SJCRH30 (cell line): ENCODE data around the gene GAB2. TPM values are rescaled to one million over a fixed set of nuclear protein-coding genes. Genes with fewer than 3 reads are reported as not detected.

Experiments used
- DNase-seq, 2 experiments: peaks; one replicate each; pipeline ENCODE4 v3.0.0-alpha.2; 2015 to 2020
- H3K27ac ChIP-seq: fragments of 250-450 bp; sonication (Bioruptor Pico); 2 replicates; pipeline ENCODE4 v1.5.1; 2020; ENCODE audit warnings: mild to moderate bottlenecking, moderate library complexity
- H3K27me3 ChIP-seq: fragments of 250-450 bp; sonication (Bioruptor Pico); 2 replicates; pipeline ENCODE4 v1.5.1; 2020; ENCODE audit warnings: mild to moderate bottlenecking, moderate library complexity
- H3K36me3 ChIP-seq: fragments of 250-450 bp; sonication (Bioruptor Pico); 2 replicates; pipeline ENCODE4 v1.5.1; 2020; ENCODE audit warnings: mild to moderate bottlenecking, moderate library complexity
- H3K4me1 ChIP-seq: fragments of 250-450 bp; sonication (Bioruptor Pico); 2 replicates; pipeline ENCODE4 v1.5.1; 2020; ENCODE audit warnings: mild to moderate bottlenecking, moderate library complexity
- H3K4me3 ChIP-seq: fragments of 250-450 bp; sonication (Bioruptor Pico); 2 replicates; pipeline ENCODE4 v1.5.1; 2020; ENCODE audit warnings: mild to moderate bottlenecking, moderate library complexity
- H3K9me3 ChIP-seq: fragments of 250-450 bp; sonication (Bioruptor Pico); replicated peaks from 2 replicates; pipeline ENCODE4 v1.5.1; 2020; ENCODE audit warnings: mild to moderate bottlenecking, moderate library complexity
- total RNA-seq: library from RNA; depleted of rRNA; stranded (reverse); fragments of >200 nt; shearing (Covaris generic); gene quantifications from 2 replicates; pipeline ENCODE4 v1.2.3, GENCODE V29; 2014

The GAB2 gene
- total RNA-seq, 1 experiment from 2014 or later, result 5.6 TPM

DNA sequence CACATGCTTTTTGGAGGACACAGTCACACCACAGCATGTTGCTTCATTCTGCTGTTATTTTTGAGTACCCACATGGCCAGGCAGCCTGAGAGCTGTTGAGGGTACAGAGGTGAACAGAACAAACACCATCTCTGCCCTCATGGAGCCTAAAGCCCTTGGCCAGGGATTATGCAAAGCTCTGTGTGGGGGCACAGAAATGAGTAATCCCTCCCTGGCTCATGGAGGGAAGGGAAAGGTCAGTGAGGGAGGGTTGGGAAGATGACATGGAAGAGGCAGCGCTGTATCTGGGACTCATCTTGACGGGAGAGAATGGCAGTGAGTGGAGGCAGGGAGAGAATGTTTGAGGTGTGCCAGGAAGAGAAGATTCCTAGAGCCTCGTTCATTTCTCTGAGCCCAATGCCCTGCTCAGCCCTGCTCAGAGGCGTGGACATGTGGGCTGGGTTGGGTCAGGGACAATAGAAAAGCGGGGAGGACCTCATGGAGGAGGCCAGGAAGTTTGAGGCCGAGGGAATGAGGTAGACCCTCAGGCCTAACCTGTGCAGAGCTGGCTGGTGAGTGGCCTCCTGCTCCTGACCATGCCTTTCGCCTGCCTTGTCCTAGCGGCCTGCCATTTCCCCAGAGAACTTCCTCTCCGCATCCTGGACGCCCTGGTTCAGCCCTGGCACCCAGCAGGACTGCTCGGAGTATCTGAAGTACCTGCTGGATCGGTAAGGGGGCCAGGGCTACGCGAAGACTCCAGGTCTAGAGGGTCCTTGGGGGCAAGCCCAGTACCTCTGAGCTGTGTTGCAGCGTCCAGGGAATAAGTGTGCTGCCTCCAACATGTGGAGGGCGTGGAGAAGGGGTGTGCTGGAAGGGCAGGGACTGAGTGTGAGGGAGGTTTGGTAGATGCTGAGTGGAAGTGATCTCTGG, 209.1 kb downstream of the GAB2 start:
- H3K9me3 ChIP-seq, result no peaks in the 10 kb centered on the region
- no peak for DNase-seq
- H3K4me3 ChIP-seq, result no peak overlapping the region
- no peak overlapping the region for H3K27ac ChIP-seq
- no peaks in the 10 kb centered on the region for H3K27me3 ChIP-seq
- no peaks in the 10 kb centered on the region for H3K4me1 ChIP-seq
- H3K36me3 ChIP-seq, result no peaks in the 10 kb centered on the region; the same call in 1 of the 2 replicates

DNA sequence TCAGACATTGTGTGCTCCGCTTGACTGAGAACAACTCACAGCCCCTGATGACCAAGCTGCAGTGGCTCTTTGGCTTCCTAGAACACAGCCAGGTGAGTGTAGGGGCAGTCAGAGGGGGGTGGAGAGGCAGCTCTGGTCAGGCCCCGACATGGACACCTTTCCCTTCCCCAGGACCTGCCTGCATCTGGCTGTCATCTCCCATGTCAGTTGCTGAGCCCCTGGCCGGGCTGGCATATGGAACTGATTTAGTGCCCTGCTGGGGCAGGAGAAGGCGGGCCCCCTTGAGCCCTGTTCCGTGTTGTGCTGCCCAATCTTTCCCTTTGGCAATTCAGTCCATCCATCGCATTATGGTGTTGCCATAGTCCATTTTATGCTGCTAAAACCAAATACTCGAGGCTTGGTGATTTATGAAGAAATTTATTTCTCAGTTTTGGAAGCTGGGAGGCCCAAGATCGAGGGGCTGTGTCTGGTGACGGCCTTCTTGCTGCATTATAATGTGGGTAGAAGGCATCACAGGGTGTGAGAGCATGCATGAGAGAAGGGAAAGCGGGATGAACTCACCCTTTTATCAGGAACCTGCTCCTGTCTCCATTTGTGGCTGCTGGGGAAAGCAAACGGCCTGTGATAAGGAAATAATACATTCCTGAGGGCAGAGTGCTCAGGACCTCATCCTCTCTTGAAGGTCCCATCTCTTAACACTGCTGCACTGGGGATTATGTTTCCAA, 209.9 kb downstream of the GAB2 start:
- Histone ChIP-seq H3K27ac (no peak overlapping the region), H3K4me3 (no peak overlapping the region), H3K36me3 (no peaks in the 10 kb centered on the region; the same call in 1 of the 2 replicates), H3K9me3 (no peaks in the 10 kb centered on the region), H3K4me1 (no peaks in the 10 kb centered on the region), H3K27me3 (no peaks in the 10 kb centered on the region)
- no peak for DNase-seq

DNA sequence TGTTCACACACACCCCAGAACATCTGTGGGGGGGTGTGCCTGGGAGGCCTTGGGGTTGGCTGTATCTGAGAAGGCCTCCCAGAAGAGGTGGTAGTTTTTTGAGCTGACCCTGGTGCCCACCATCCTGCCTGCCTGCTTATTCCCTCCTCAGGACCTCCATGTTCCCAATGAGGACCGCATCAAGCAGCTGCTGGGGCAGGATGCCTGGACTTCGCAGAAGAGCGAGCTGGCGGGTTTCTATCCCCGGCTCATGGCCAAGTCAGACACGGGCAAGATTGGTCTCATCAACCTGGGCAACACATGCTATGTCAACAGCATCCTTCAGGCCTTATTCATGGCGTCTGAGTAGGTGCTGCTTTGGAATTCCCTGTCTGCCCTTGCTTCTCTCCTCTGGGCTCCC, 211.9 kb downstream of the GAB2 start:
- no peak for DNase-seq
- Histone ChIP-seq H3K4me3 (no peak overlapping the region), H3K27ac (no peak overlapping the region), H3K9me3 (no peaks in the 10 kb centered on the region), H3K27me3 (no peaks in the 10 kb centered on the region), H3K36me3 (no peaks in the 10 kb centered on the region), H3K4me1 (no peaks in the 10 kb centered on the region)

DNA sequence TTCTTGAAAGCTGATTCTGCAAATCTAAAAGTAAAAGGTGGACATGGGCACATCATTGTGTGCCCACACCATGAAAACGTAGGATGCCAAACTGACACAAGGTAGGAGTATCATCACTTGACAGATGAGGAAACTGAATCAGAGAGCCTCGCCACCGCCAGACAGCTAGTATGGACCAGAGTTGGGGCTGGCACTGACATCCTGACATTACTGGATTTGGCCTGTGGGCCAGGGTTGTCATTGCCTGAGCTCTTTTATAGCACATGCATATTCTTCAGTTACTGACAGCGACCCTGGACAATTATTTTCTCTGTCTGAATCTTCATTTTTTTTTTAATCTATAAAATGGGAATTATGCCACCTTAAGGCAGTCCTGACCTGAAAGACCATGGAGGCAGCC, 212.4 kb downstream of the GAB2 start:
- no peaks in the 10 kb centered on the region for H3K9me3 ChIP-seq
- no peaks in the 10 kb centered on the region for H3K27me3 ChIP-seq
- no peak for DNase-seq
- H3K4me1 ChIP-seq, result no peaks in the 10 kb centered on the region
- H3K36me3 ChIP-seq, result no peaks in the 10 kb centered on the region
- H3K27ac ChIP-seq, result no peak overlapping the region
- H3K4me3 ChIP-seq, result no peak overlapping the region

DNA sequence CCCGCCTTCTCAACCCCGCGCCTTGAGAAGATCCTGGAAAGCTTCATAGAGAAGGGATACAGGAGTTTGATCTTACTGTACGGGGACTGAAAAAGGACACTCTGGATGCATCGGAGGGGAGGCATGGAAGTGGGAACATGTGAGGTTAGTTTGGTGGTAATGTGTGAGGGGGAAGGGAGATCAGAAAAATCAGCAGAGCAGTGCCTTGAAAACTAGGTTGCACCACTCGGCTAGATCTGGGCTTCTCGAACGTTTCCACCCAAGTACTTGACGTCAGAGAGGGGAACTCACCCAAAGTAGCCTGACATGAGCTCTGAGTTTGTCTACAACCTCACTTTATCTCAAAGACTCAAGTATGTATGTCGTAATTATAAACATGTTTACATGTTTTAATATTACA, 214.4 kb downstream of the GAB2 start:
- no peaks in the 10 kb centered on the region for H3K27me3 ChIP-seq
- H3K27ac ChIP-seq, result no peak overlapping the region
- no peak for DNase-seq
- no peaks in the 10 kb centered on the region for H3K9me3 ChIP-seq
- H3K4me3 ChIP-seq, result no peak overlapping the region
- no peaks in the 10 kb centered on the region for H3K4me1 ChIP-seq
- H3K36me3 ChIP-seq, result no peaks in the 10 kb centered on the region

DNA sequence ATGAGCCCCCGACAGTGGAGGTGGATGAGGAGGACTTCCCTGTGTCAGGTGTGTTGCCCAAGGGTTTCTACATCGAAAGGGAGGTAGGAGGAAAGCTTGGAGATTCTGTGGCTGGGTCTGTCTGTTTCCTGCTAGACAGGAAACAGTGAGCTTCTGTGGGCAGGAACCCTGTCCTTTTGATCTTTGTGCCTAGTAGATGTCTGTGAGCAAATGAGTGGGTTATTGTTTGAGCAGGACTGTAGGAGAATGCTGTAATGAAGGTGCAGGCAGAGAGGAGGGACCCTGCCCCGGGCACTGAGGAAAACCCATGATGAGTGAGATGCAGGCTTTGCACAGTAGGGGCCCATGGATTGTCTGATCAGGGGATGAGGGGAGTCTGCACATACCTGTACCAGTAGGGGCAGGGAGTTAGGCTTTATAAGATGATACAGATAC, 214.9 kb downstream of the GAB2 start:
- Histone ChIP-seq H3K4me3 (no peak overlapping the region), H3K9me3 (no peaks in the 10 kb centered on the region), H3K27ac (no peak overlapping the region), H3K36me3 (no peaks in the 10 kb centered on the region), H3K27me3 (no peaks in the 10 kb centered on the region), H3K4me1 (no peaks in the 10 kb centered on the region)
- DNase-seq, result no peak

DNA sequence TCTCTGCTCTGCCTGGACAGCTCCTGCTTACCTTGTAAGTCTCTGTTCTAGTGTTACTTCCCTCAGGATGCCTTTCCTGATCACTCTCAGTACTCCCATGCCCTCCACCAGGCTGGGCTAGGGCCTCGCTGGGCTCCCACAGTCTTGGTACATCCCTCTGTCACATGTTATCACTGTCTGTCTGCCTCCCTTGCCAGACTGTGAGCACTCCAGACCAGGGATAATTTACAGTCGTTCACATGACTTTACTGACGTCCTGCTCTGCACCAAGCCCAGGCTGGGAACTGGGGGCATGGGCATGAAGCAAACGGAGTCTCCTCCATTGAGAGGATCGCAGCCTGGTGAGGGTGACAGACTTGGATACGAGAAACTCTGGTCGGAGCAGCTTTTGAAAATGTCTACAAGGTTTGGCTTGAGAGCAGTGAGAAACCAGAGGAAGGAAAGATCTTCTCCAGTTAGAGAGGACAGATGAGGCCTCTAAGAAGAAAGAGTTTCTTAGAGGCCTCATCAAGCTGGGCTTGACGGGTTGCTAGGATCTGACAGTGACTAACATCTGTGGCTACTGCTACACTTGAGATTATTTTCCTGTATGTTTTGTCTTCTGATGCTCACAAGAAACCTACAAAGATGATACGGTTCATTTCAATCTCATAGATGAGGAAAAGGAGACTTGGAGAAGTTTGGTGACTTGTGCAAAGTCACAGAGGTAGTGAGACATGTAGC, 216.4 kb downstream of the GAB2 start:
- Histone ChIP-seq H3K4me1 (no peaks in the 10 kb centered on the region), H3K27me3 (no peaks in the 10 kb centered on the region), H3K9me3 (no peaks in the 10 kb centered on the region), H3K4me3 (no peak overlapping the region), H3K27ac (no peak overlapping the region), H3K36me3 (no peaks in the 10 kb centered on the region)
- no peak for DNase-seq

DNA sequence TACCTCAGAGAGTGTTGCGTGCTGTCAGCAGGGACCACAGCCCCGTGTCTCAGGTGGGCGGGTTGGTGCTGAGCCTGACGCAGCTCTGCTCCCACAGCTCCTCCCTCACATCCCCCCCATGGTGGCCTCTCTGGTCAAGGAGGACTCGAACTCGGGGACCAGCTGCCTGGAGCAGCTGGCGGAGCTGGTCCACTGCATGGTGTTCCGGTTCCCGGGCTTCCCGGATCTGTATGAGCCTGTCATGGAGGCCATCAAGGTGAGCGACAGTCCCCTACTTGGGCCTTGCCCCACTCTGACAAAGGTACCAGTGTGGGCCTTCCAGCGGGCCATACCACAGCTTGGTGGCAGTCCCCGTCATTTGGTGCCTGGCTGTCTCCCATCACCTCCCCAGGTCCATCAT, 217.1 kb downstream of the GAB2 start:
- Histone ChIP-seq H3K27ac (no peak overlapping the region), H3K4me1 (no peaks in the 10 kb centered on the region)
- DNase-seq, result no peak

DNA sequence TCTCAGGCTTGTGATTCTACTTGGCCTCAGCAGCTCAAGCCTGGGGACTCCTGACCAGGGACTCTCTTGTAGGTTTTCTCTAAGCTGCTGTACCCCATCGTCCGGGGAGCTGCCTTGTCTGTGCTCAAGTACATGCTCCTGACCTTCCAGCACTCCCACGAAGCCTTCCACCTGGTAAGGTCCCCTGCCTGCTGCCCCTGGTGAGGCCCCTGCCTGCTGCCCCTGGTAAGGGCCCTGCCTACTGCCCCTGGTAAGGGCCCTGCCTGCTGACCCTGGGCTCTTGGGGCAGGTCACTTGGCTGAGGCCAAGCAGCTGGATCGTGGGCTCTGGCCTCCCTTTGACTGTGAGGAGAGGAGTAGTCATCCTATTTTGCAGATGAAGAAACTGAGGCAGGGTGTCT, 217.6 kb downstream of the GAB2 start:
- Histone ChIP-seq H3K4me1 (no peaks in the 10 kb centered on the region), H3K4me3 (no peak overlapping the region)

More for the DNA sequence above, 217.1 kb downstream of the GAB2 start:
- Histone ChIP-seq H3K4me3 (no peak overlapping the region), H3K9me3 (no peaks in the 10 kb centered on the region), H3K36me3 (no peaks in the 10 kb centered on the region), H3K27me3 (no peaks in the 10 kb centered on the region)

DNA sequence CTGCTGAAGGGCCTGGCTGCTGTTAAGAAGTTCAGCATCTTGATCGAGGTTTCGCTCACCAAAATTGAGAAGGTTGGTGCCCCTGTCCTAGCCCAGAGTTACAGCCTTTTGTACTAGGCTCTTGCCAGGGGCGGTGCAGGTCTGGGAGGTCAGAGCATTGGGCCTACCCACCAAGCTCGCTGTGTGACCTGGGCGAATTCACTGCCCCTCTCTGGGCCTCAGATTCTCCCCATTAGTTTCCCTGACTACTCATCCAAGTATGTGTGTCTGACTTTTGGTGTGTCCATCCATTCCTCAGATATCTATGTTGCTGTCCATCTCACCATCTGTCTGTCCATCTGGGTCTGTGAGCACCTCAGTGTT, 218.0 kb downstream of the GAB2 start:
- DNase-seq, result no peak
- H3K27me3 ChIP-seq, result no peaks in the 10 kb centered on the region
- H3K4me1 ChIP-seq, result no peaks in the 10 kb centered on the region
- H3K36me3 ChIP-seq, result no peaks in the 10 kb centered on the region
- H3K9me3 ChIP-seq, result no peaks in the 10 kb centered on the region
- no peak overlapping the region for H3K27ac ChIP-seq
- H3K4me3 ChIP-seq, result no peak overlapping the region

More for the DNA sequence above, 217.6 kb downstream of the GAB2 start:
- H3K27ac ChIP-seq, result no peak overlapping the region
- no peak for DNase-seq
- H3K27me3 ChIP-seq, result no peaks in the 10 kb centered on the region
- H3K9me3 ChIP-seq, result no peaks in the 10 kb centered on the region
- H3K36me3 ChIP-seq, result no peaks in the 10 kb centered on the region

DNA sequence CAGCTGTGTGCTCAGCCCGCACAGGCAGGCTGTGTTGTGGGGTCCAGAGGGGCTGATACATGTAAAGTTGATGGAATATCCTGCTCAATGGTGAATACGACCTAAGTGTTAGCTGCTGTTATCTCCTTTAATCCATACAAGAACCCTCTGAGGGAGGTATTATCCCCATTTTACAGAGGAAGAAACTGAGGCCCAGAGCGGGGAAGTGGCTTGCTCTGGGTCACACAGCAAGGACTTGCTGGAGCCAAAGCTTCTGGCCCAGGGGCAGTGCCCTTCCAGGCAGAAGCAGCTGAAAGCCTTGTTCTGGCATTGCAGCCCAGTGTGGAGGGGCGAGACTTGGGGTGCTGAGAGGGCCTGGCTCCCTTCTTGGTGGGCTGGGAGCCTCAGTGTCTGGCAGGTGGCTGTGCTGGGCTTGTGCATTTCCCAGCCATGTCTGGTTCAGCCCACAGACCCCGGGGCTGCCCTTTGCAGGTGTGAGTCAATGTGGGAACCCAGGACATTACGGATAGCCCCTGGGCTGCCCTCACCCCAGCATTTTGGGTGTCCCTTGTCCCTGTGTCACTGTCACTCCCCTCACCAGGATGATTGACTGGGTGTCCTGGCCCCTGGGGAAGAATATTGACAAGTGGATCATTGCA, 218.5 kb downstream of the GAB2 start:
- no peaks in the 10 kb centered on the region for H3K27me3 ChIP-seq
- no peak overlapping the region for H3K27ac ChIP-seq
- H3K4me3 ChIP-seq, result no peak overlapping the region
- no peaks in the 10 kb centered on the region for H3K9me3 ChIP-seq
- H3K4me1 ChIP-seq, result no peaks in the 10 kb centered on the region
- no peaks in the 10 kb centered on the region for H3K36me3 ChIP-seq
- no peak for DNase-seq

DNA sequence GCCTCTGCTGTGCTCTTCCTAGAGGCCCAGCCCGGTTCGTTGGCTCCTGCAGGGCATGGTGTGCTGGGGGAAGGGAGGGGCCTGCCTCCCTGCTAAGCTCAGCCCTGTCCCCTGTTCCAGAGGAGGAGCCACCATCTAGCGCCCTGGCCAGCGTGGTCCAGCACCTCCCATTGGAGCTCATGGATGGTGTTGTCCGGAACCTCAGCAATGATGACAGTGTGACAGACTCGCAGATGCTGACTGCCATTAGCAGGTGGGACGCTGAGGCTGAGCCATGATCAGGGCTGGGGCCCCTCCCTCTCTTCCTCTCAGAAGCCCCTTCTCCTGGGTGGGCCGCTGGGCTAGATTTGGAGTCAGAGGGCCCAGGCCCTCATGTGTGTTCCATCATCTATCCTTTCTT, 219.8 kb downstream of the GAB2 start:
- no peak overlapping the region for H3K27ac ChIP-seq
- no peaks in the 10 kb centered on the region for H3K27me3 ChIP-seq
- H3K4me3 ChIP-seq, result no peak overlapping the region
- peaks cover 1% of the 10 kb centered on the region; the same call in 1 of the 2 replicates for H3K4me1 ChIP-seq
- no peaks in the 10 kb centered on the region for H3K36me3 ChIP-seq
- H3K9me3 ChIP-seq, result no peaks in the 10 kb centered on the region
- DNase-seq, result no peak

DNA sequence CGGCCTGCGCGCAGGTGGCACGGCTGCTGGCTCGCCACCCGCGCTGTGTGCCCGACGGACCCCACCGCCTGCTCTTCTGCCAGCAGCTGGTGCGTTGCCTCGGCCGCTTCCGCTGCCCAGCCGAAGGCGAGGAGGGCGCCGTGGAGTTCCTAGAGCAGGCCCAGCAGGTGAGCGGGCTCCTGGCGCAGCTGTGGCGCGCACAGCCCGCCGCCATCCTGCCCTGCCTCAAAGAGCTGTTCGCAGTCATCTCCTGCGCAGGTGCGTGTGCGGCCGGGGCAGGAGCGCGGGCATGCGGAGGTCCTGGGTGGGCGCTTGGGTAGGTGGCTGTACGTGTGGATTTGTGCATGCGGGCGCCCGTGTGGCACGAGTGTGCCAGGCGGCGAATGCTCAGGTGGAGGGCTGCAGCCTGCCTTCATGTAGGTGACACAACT, 220.9 kb downstream of the GAB2 start:
- H3K27me3 ChIP-seq, result no peaks in the 10 kb centered on the region
- H3K27ac ChIP-seq, result no peak overlapping the region
- H3K36me3 ChIP-seq, result no peaks in the 10 kb centered on the region
- H3K9me3 ChIP-seq, result no peaks in the 10 kb centered on the region
- H3K4me1 ChIP-seq, result peaks cover 12% of the 10 kb centered on the region
- no peak overlapping the region for H3K4me3 ChIP-seq
- no peak for DNase-seq

DNA sequence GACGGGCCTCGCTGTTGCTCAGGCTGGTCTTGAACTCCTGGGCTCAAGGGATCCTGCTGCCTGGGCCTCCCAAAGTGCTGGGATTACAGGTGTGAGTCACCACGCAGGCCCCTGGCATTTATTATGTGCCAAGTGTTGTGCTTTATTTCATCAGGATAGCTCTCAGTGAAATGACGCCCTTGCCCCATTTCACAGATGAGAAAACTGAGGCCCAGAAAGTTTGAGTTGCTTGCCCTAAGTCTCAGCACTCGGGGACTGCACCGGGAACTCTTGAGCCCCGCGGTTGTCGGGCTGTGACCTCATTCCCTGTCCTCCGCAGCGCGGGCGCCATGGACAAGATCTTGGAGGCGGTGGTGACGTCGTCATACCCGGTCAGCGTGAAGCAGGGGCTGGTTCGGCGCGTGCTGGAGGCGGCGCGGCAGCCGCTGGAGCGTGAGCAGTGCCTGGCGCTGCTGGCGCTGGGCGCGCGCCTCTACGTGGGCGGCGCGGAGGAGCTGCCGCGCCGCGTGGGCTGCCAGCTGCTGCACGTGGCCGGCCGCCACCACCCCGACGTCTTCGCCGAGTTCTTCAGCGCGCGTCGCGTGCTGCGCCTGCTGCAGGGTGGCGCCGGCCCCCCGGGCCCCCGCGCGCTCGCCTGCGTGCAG, 221.6 kb downstream of the GAB2 start:
- H3K4me1 ChIP-seq, result peaks cover 12% of the 10 kb centered on the region
- no peak for DNase-seq

More for the DNA sequence above, 221.6 kb downstream of the GAB2 start:
- Histone ChIP-seq H3K9me3 (no peaks in the 10 kb centered on the region), H3K27me3 (no peaks in the 10 kb centered on the region), H3K4me3 (no peak overlapping the region), H3K36me3 (no peaks in the 10 kb centered on the region), H3K27ac (no peak overlapping the region)
